BJ (cell line): ENCODE results near the gene ADAM30. TPM values are rescaled to one million over a fixed set of nuclear protein-coding genes. Genes with fewer than 3 reads are reported as not detected.

ENCODE experiments used
- CTCF ChIA-PET: fragments of 350-600 bp; formaldehyde crosslinking; extraction: SDS; loops from one replicate; lab custom pipeline; 2021; ENCODE audit warnings: antibody characterized with exemption, inconsistent platforms; lab: Yijun Ruan, JAX
- POLR2A ChIA-PET: fragments of 300-600 bp; sonication (Branson Sonifier 250); formaldehyde crosslinking; extraction: SDS; loops from one replicate; lab custom pipeline; 2021; ENCODE audit warnings: antibody characterized with exemption; lab: Charles Lee
- DNase-seq: peaks from one replicate; pipeline ENCODE4 v3.0.0-alpha.2; 2011; ENCODE audit warnings: low read depth
- H3K27me3 ChIP-seq: 2 replicates; pipeline ENCODE4 v1.6.0; 2011; ENCODE audit warnings: low read length; ENCODE audit not compliant: control insufficient read depth, insufficient read depth
- H3K36me3 ChIP-seq: 2 replicates; pipeline ENCODE4 v1.5.1; 2011; ENCODE audit warnings: low read length; ENCODE audit not compliant: control insufficient read depth, insufficient read depth
- H3K4me3 ChIP-seq: 2 replicates; pipeline ENCODE4 v1.5.1; 2011; ENCODE audit warnings: low read depth, mild to moderate bottlenecking, control low read depth, low read length
- CTCF ChIP-seq: IDR thresholded peaks from 2 replicates; pipeline ENCODE4 v1.5.1; 2011; ENCODE audit warnings: low read depth, mild to moderate bottlenecking, control low read depth, inconsistent platforms, low read length, moderate library complexity; ENCODE audit not compliant: insufficient read depth
- polyA plus RNA-seq: library from polyadenylated mRNA; depleted of rRNA; stranded (reverse); fragments of >200 nt; gene quantifications from 2 replicates; pipeline ENCODE4 v1.2.3, GENCODE V29; 2011

The ADAM30 gene
- polyA plus RNA-seq, 1 experiment, result not detected

- H3K27me3 ChIP-seq, result no peaks in the 10 kb centered on the region
- no peak for TF ChIP-seq CTCF
- ChIA-PET CTCF (interaction anchor here (1.3 to 2.0 kb wide), 2 partner anchors 8 to 12 kb away, joined by 5 to 6 read pairs; no protein-coding TSS in a partner anchor), POLR2A (no interaction called here)
- DNase-seq, result no peak
- H3K36me3 ChIP-seq, result no peaks in the 10 kb centered on the region
- H3K4me3 ChIP-seq, result no peak overlapping the region
These were observed 18.1 kb downstream of the ADAM30 start for GRCh38 chr1:119878171-119878570.

DNA sequence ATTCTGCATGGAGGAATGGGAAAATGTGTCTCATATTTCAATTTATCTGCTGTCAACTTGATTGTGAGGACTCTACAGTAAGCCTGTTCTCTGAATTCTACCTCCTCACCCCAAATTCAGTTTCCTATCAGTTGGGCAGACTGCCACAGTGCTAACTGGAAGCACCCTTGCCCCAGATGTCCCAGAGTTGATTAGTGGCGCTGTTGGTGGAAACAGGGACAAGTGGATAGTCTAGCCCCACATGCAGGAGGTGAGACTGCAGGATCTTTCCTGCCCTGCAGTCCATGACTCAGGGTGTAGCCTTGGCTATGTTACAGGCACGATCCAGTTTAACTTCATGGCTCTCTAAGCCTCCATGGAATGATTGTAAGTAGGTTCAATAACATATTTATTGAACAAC, 22.1 kb downstream of the ADAM30 start:
- CTCF ChIA-PET, result interaction anchor here (1.1 kb wide), 2 partner anchors 9 to 12 kb away, joined by 3 to 7 read pairs; no protein-coding TSS in a partner anchor
- DNase-seq, result no peak
- no peak for TF ChIP-seq CTCF
- Histone ChIP-seq H3K27me3 (no peaks in the 10 kb centered on the region), H3K36me3 (no peaks in the 10 kb centered on the region), H3K4me3 (no peak overlapping the region)
- POLR2A ChIA-PET, result no interaction called here

GRCh38 chr1:119873135-119874015, 22.9 kb downstream of the ADAM30 start:
- TF ChIP-seq CTCF, result no peak
- ChIA-PET POLR2A (no interaction called here), CTCF (interaction anchor here (1.1 to 1.2 kb wide), 2 partner anchors 12 to 130 kb away, joined by 6 to 7 read pairs; no protein-coding TSS in a partner anchor)
- H3K36me3 ChIP-seq, result no peaks in the 10 kb centered on the region
- no peaks in the 10 kb centered on the region for H3K27me3 ChIP-seq
- H3K4me3 ChIP-seq, result no peak overlapping the region
- DNase-seq, result peak; percentile 84

DNA sequence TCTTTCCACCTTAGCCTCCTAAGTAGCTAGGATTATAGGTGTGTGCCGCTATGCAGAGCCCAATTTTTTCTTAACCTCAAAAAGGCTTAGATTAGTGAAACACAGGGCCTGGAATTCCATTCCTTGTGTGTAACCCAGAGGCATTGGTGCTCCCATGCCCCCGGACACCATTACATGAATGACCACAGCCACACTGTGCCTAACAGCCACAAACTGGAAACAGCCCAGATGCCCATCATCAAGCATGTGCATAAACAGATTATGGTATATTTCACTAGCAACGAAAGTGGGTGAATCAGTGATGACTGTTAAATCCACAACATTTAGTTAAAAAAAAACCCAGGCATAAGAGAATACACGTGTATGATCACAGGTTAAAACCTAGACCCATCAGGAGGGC, 24.4 kb downstream of the ADAM30 start:
- no peak for DNase-seq
- ChIA-PET CTCF (interaction anchor here (0.6 to 4.4 kb wide), 6 partner anchors 12 to 96 kb away, joined by 3 to 29 read pairs (median 4); no protein-coding TSS in a partner anchor), POLR2A (no interaction called here)

More for the DNA sequence above, 24.4 kb downstream of the ADAM30 start:
- Histone ChIP-seq H3K36me3 (no peaks in the 10 kb centered on the region), H3K27me3 (no peaks in the 10 kb centered on the region), H3K4me3 (no peak overlapping the region)
- no peak for TF ChIP-seq CTCF
